Progenitor cell of endocrine pancreas (in vitro differentiated cells): ENCODE results near the gene LBX1. TPM values are rescaled to one million over a fixed set of nuclear protein-coding genes. Genes with fewer than 3 reads are reported as not detected.

Experiments
- DNase-seq: peaks from one replicate; pipeline ENCODE4 v3.0.0; 2021; ENCODE audit warnings: low spot score; ENCODE audit not compliant: unreplicated experiment
- H3K27ac Mint-ChIP-seq: 2 replicates; pipeline ENCODE4 v1.8.0; 2021; ENCODE audit warnings: mild to moderate bottlenecking, moderate library complexity, mixed read lengths
- H3K27me3 Mint-ChIP-seq: 2 replicates; pipeline ENCODE4 v1.8.0; 2021; ENCODE audit warnings: mixed read lengths
- H3K36me3 Mint-ChIP-seq: 2 replicates; pipeline ENCODE4 v1.8.0; 2022; ENCODE audit warnings: mixed read lengths; ENCODE audit not compliant: insufficient read depth
- H3K4me1 Mint-ChIP-seq: 2 replicates; pipeline ENCODE4 v1.8.0; 2021; ENCODE audit warnings: low read depth, mixed read lengths
- H3K4me3 Mint-ChIP-seq: 2 replicates; pipeline ENCODE4 v1.8.0; 2021; ENCODE audit warnings: low read depth, mild to moderate bottlenecking, moderate library complexity, mixed read lengths
- H3K9me3 Mint-ChIP-seq: 2 replicates; pipeline ENCODE4 v1.8.0; 2021; ENCODE audit warnings: low read depth, mixed read lengths
- total RNA-seq: library from RNA; stranded (reverse); gene quantifications from 2 replicates; pipeline ENCODE4 v1.2.1, GENCODE V29; 2021
- TF ChIP-seq, protein P1 (sequence below): fragments of 200-600 bp; sonication (generic); IDR thresholded peaks from one replicate; pipeline ENCODE4 v1.5.0; 2021; ENCODE audit warnings: antibody characterized with exemption, mild to moderate bottlenecking; ENCODE audit not compliant: unreplicated experiment

LBX1 gene
- total RNA-seq, 1 donor from 2014 or later: not detected

- Mint-ChIP-seq H3K36me3 (no peaks in the 10 kb centered on the region), H3K27me3 (peaks cover 39% of the 10 kb centered on the region), H3K4me3 (no peak overlapping the region), H3K9me3 (no peaks in the 10 kb centered on the region), H3K27ac (no peak overlapping the region), H3K4me1 (peaks cover 5% of the 10 kb centered on the region)
- no peak for DNase-seq
- TF ChIP-seq, protein P1, sequence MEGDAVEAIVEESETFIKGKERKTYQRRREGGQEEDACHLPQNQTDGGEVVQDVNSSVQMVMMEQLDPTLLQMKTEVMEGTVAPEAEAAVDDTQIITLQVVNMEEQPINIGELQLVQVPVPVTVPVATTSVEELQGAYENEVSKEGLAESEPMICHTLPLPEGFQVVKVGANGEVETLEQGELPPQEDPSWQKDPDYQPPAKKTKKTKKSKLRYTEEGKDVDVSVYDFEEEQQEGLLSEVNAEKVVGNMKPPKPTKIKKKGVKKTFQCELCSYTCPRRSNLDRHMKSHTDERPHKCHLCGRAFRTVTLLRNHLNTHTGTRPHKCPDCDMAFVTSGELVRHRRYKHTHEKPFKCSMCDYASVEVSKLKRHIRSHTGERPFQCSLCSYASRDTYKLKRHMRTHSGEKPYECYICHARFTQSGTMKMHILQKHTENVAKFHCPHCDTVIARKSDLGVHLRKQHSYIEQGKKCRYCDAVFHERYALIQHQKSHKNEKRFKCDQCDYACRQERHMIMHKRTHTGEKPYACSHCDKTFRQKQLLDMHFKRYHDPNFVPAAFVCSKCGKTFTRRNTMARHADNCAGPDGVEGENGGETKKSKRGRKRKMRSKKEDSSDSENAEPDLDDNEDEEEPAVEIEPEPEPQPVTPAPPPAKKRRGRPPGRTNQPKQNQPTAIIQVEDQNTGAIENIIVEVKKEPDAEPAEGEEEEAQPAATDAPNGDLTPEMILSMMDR: no peak
Observed at GRCh38 chr10:101267776-101268175, 38.5 kb upstream of the LBX1 start.

DNA sequence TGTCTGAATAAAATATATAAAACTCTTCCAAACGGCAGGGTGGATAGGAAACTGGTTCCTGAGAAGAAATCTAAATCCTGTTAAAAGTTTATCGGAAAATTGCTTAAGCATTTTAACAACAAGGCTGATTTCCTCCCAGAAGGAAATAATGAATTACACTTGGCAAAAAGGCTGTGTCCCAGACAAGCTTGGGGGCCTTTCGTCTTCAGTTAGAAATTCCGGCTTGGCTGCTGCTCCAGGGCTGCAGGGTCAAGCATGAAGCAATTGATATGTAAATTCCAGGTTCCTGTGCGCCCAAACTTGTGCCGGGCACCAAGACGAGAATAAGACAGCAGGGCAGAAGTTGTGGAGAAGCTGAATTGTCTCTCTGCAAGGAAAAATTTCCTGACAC is 38.0 kb upstream of the LBX1 start:
- DNase-seq: no peak
- no peaks in the 10 kb centered on the region for H3K36me3 Mint-ChIP-seq
- no peak overlapping the region for H3K27ac Mint-ChIP-seq
- no peaks in the 10 kb centered on the region for H3K9me3 Mint-ChIP-seq
- H3K4me1 Mint-ChIP-seq: peaks cover 10% of the 10 kb centered on the region
- TF ChIP-seq, protein P1: no peak
- peaks cover 35% of the 10 kb centered on the region for H3K27me3 Mint-ChIP-seq
- H3K4me3 Mint-ChIP-seq: no peak overlapping the region

- Mint-ChIP-seq H3K27me3 (peaks cover 32% of the 10 kb centered on the region), H3K36me3 (no peaks in the 10 kb centered on the region), H3K9me3 (no peaks in the 10 kb centered on the region), H3K4me3 (no peak overlapping the region), H3K4me1 (peaks cover 15% of the 10 kb centered on the region), H3K27ac (no peak overlapping the region)
- no peak for DNase-seq
- TF ChIP-seq, protein P1: no peak
Observed at GRCh38 chr10:101266381-101267289, 37.4 kb upstream of the LBX1 start.

- TF ChIP-seq, protein P1: no peak
- H3K9me3 Mint-ChIP-seq: peaks cover under 1% of the 10 kb centered on the region
- H3K4me3 Mint-ChIP-seq: no peak overlapping the region
- peaks cover 30% of the 10 kb centered on the region for H3K27me3 Mint-ChIP-seq
- H3K27ac Mint-ChIP-seq: no peak overlapping the region
- H3K36me3 Mint-ChIP-seq: no peaks in the 10 kb centered on the region
- no peak for DNase-seq
- H3K4me1 Mint-ChIP-seq: peaks cover 25% of the 10 kb centered on the region
Observed at GRCh38 chr10:101263150-101263752, 34.0 kb upstream of the LBX1 start.

DNA sequence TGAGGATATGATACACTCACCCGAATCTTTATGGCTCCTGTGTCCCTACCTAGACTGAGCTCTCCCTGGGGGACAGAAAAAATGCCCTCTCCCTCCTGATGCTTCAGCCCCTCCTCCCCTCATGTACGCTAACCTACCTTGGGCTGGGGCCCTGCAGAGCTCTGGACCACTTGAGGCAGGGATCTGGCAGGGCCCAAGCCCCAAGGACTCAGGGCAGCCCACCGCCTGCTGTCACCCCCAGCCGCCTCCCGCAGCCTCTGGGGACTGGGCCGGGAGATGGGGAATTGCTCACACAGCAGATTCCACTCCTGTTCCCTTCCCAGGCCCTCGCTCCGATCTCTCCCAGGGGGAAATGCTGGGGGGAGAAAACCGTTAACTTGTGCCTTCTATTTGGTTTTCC is 32.9 kb upstream of the LBX1 start:
- H3K9me3 Mint-ChIP-seq: peaks cover 4% of the 10 kb centered on the region
- H3K4me3 Mint-ChIP-seq: no peak overlapping the region
- DNase-seq: no peak
- H3K27me3 Mint-ChIP-seq: peaks cover 30% of the 10 kb centered on the region
- TF ChIP-seq, protein P1: no peak
- no peak overlapping the region for H3K27ac Mint-ChIP-seq
- peaks cover 1% of the 10 kb centered on the region for H3K36me3 Mint-ChIP-seq
- H3K4me1 Mint-ChIP-seq: peaks cover 25% of the 10 kb centered on the region
